IMR-90 (cell line): Measurements from ENCODE around the gene STRA8. TPM values are rescaled to one million over a fixed set of nuclear protein-coding genes. Genes with fewer than 3 reads are reported as not detected.

Experiments
- ATAC-seq: fragments of 200-7000 bp; cut with Tn5 transposase; 2 replicates; pipeline ENCODE4 v1.9.1; 2020; ENCODE audit warnings: low read depth, mild to moderate bottlenecking, moderate library complexity
- BruUV-seq: library from RNA; stranded (reverse); fragments of 400-500 nt; replicated peaks from 2 replicates; lab custom pipeline; 2021; lab: Mats Ljungman, UMichigan
- CTCF ChIA-PET: fragments of 300-600 bp; formaldehyde crosslinking; extraction: SDS; loops from one replicate; lab custom pipeline; 2021; ENCODE audit warnings: antibody characterized with exemption; lab: Yijun Ruan, JAX
- POLR2A ChIA-PET: fragments of 300-600 bp; sonication (Branson Sonifier 250); formaldehyde crosslinking; loops from one replicate; lab custom pipeline; 2022; ENCODE audit warnings: antibody characterized with exemption; ENCODE audit not compliant: unreplicated experiment; lab: Charles Lee
- DNase-seq: peaks from one replicate; pipeline ENCODE4 v3.0.0; 2013
- H2AFZ ChIP-seq: replicated peaks from 2 replicates; pipeline ENCODE3; 2013; ENCODE audit warnings: low read length, mild to moderate bottlenecking; ENCODE audit not compliant: poor library complexity
- H2AK5ac ChIP-seq: 2 replicates; pipeline ENCODE4 v1.6.1; 2013; ENCODE audit warnings: low read depth, low read length, inconsistent platforms
- H2AK9ac ChIP-seq: replicated peaks from 2 replicates; pipeline ENCODE3; 2013; ENCODE audit warnings: mild to moderate bottlenecking, low read depth, low read length, moderate library complexity; ENCODE audit not compliant: poor library complexity
- H2BK120ac ChIP-seq: 2 replicates; pipeline ENCODE4 v1.6.1; 2013; ENCODE audit warnings: low read depth, low read length, inconsistent platforms
- H2BK15ac ChIP-seq: 3 replicates; pipeline ENCODE4 v1.6.1; 2013; ENCODE audit warnings: low read depth, low read length, inconsistent platforms
- H2BK20ac ChIP-seq: 2 replicates; pipeline ENCODE4 v1.6.1; 2013; ENCODE audit warnings: low read depth, mild to moderate bottlenecking, inconsistent platforms, low read length, moderate library complexity
- H2BK5ac ChIP-seq: 2 replicates; pipeline ENCODE4 v1.6.1; 2013; ENCODE audit warnings: mild to moderate bottlenecking, low read depth, low read length, inconsistent platforms; ENCODE audit not compliant: poor library complexity, severe bottlenecking
- H3K14ac ChIP-seq: replicated peaks from 2 replicates; pipeline ENCODE4 v1.6.1; 2013; ENCODE audit warnings: low read depth, low read length, inconsistent platforms
- H3K18ac ChIP-seq: 2 replicates; pipeline ENCODE4 v1.6.1; 2013; ENCODE audit warnings: low read depth, low read length, control low read depth
- H3K23ac ChIP-seq: 2 replicates; pipeline ENCODE4 v1.6.1; 2013; ENCODE audit warnings: low read depth, low read length, inconsistent platforms
- H3K27ac ChIP-seq: 2 replicates; pipeline ENCODE4 v1.5.1; 2013; ENCODE audit warnings: mild to moderate bottlenecking, control low read depth, low read length; ENCODE audit not compliant: insufficient read depth
- H3K27me3 ChIP-seq: 2 replicates; pipeline ENCODE4 v1.6.1; 2013; ENCODE audit warnings: low read length; ENCODE audit not compliant: control insufficient read depth, insufficient read depth
- H3K36me3 ChIP-seq: 2 replicates; pipeline ENCODE4 v1.6.1; 2013; ENCODE audit warnings: low read length, mixed read lengths; ENCODE audit not compliant: control insufficient read depth, insufficient read depth
- H3K4ac ChIP-seq: 2 replicates; pipeline ENCODE4 v1.6.1; 2013; ENCODE audit warnings: low read depth, low read length, inconsistent platforms
- H3K4me1 ChIP-seq: 2 replicates; pipeline ENCODE4 v1.6.1; 2013; ENCODE audit warnings: low read length, mixed read lengths; ENCODE audit not compliant: control insufficient read depth, insufficient read depth
- H3K4me2 ChIP-seq: 2 replicates; pipeline ENCODE4 v1.6.1; 2013; ENCODE audit warnings: low read depth, mild to moderate bottlenecking, control low read depth, low read length, moderate library complexity
- H3K4me3 ChIP-seq: 2 replicates; pipeline ENCODE4 v1.5.1; 2013; ENCODE audit warnings: low read depth, mild to moderate bottlenecking, control low read depth, low read length, moderate library complexity; ENCODE audit not compliant: insufficient read depth
- H3K56ac ChIP-seq: 2 replicates; pipeline ENCODE4 v1.6.1; 2013; ENCODE audit warnings: low read length, inconsistent platforms; ENCODE audit not compliant: insufficient read depth; ENCODE audit errors: extremely low read depth
- H3K79me1 ChIP-seq, 2 experiments: 2 replicates each; pipeline ENCODE4 v1.6.1; 2013; ENCODE audit warnings: low read length in 2 of 2, inconsistent platforms in 1 of 2, low read depth in 1 of 2
- H3K9ac ChIP-seq: 2 replicates; pipeline ENCODE4 v1.6.1; 2013; ENCODE audit warnings: low read depth, low read length, control low read depth
- H3K9me1 ChIP-seq: 2 replicates; pipeline ENCODE4 v1.6.1; 2013; ENCODE audit warnings: low read length, inconsistent platforms; ENCODE audit not compliant: insufficient read depth
- H3K9me3 ChIP-seq: 2 replicates; pipeline ENCODE4 v1.6.1; 2013; ENCODE audit warnings: low read length; ENCODE audit not compliant: control insufficient read depth, insufficient read depth
- H4K20me1 ChIP-seq: 2 replicates; pipeline ENCODE4 v1.6.1; 2013; ENCODE audit warnings: low read length, inconsistent platforms; ENCODE audit not compliant: insufficient read depth
- H4K5ac ChIP-seq: 2 replicates; pipeline ENCODE4 v1.6.1; 2013; ENCODE audit warnings: mild to moderate bottlenecking, low read depth, low read length, control low read depth
- H4K8ac ChIP-seq, 2 experiments: 2 replicates each; pipeline ENCODE4 v1.6.1; 2013; ENCODE audit warnings: low read depth in 2 of 2, low read length in 2 of 2, control low read depth in 1 of 2, inconsistent platforms in 1 of 2
- H4K91ac ChIP-seq: 2 replicates; pipeline ENCODE4 v1.6.1; 2013; ENCODE audit warnings: low read depth, low read length, inconsistent platforms; ENCODE audit not compliant: insufficient read depth
- BHLHE40 ChIP-seq: fragments of 150-350 bp; IDR thresholded peaks from 2 replicates; pipeline ENCODE4 v1.6.1; 2016; ENCODE audit warnings: mild to moderate bottlenecking, low read depth, low read length
- CEBPB ChIP-seq: IDR thresholded peaks from 2 replicates; pipeline ENCODE4 v1.6.1; 2012; ENCODE audit warnings: low read depth, low read length, improper control_type of control experiment
- FOS ChIP-seq: fragments of 150-350 bp; IDR thresholded peaks from 2 replicates; pipeline ENCODE4 v1.6.1; 2016; ENCODE audit warnings: low read depth, low read length
- MAZ ChIP-seq: IDR thresholded peaks from 2 replicates; pipeline ENCODE4 v1.6.1; 2012; ENCODE audit warnings: low read depth, mild to moderate bottlenecking, low read length, improper control_type of control experiment, moderate library complexity, borderline replicate concordance
- MXI1 ChIP-seq: IDR thresholded peaks from 2 replicates; pipeline ENCODE4 v1.6.1; 2012; ENCODE audit warnings: low read depth, mild to moderate bottlenecking, low read length, moderate library complexity, borderline replicate concordance
- NFE2L2 ChIP-seq: fragments of 150-350 bp; IDR thresholded peaks from 2 replicates; pipeline ENCODE4 v1.6.1; 2016; ENCODE audit warnings: low read depth, mild to moderate bottlenecking, low read length
- RAD21 ChIP-seq: IDR thresholded peaks from 2 replicates; pipeline ENCODE4 v1.6.1; 2012; ENCODE audit warnings: low read length, improper control_type of control experiment
- RCOR1 ChIP-seq: IDR thresholded peaks from 2 replicates; pipeline ENCODE4 v1.6.1; 2012; ENCODE audit warnings: mild to moderate bottlenecking, low read length, improper control_type of control experiment; ENCODE audit not compliant: insufficient replicate concordance
- WGBS, 2 experiments: methylation state at CpG; one replicate each; pipeline versions ENCODE4 v1.1.5 to v1.1.7; 2013; ENCODE audit warnings: missing lambda C conversion rate in 2 of 2; ENCODE audit not compliant: insufficient read length in 1 of 2; ENCODE audit errors: extremely low coverage in 2 of 2; 5-methylcytosine and 5-hydroxymethylcytosine counted together
- dilution Hi-C: fragments of 300-500 bp; cut with HindIII; formaldehyde crosslinking; loops from one replicate; pipeline ENCODE4 v1.14.3; 2018; ENCODE audit warnings: low sequenced_read_pairs; ENCODE audit not compliant: unreplicated experiment
- in situ Hi-C: fragments of 300-500 bp; cut with MboI; formaldehyde crosslinking; loops from 3 replicates; pipeline ENCODE4 v1.14.3; 2019; ENCODE audit warnings: low sequenced_read_pairs, inconsistent platforms, mixed read lengths
- intact Hi-C: fragments of 100-400 bp; cut with micrococcal nuclease; formaldehyde crosslinking; loops from 2 replicates; pipeline ENCODE4 v1.10.0; 2022
- polyA plus RNA-seq, 3 experiments: library from polyadenylated mRNA; depleted of rRNA; stranded (reverse); fragments of >200 nt; gene quantifications; 2 replicates each; pipeline ENCODE4 v1.2.3, GENCODE V29; 2012; ENCODE audit warnings: low replicate concordance in 1 of 3
- total RNA-seq: library from RNA; depleted of rRNA; stranded (reverse); fragments of >200 nt; gene quantifications from 2 replicates; pipeline ENCODE4 v1.2.3, GENCODE V29; 2012

STRA8 gene
- total and polyA plus RNA-seq, 2 of the 4 experiments (the other 2 are of a cell fraction), result not detected

- H3K9ac ChIP-seq, result no peak overlapping the region
- in situ Hi-C loops, result no loop called here
- H3K4me2 ChIP-seq, result no peak overlapping the region
Measured at GRCh38 chr7:135193615-135194081, 40.0 kb upstream of the STRA8 start.

More at GRCh38 chr7:135193615-135194081, 40.0 kb upstream of the STRA8 start:
- H2BK5ac ChIP-seq, result peak overlapping the region; percentile 69
- peak overlapping the region in 1 of 2 experiments; percentile 84; a peak in 2 of 4 replicates for H4K8ac ChIP-seq
- no TSS peak for BruUV-seq
- no peaks in the 10 kb centered on the region for H4K20me1 ChIP-seq
- intact Hi-C loops, result loop anchor here (1.0 kb wide), 1 partner anchor 45 kb away; the partner anchor contains the start of gene TMEM140
- H4K91ac ChIP-seq, result peak overlapping the region; percentile 49; the same call in 1 of the 2 replicates
- ATAC-seq, result peak; percentile 98
- no peak overlapping the region for H3K56ac ChIP-seq
- H3K9me3 ChIP-seq, result no peaks in the 10 kb centered on the region
- peaks cover 11% of the 10 kb centered on the region for H3K9me1 ChIP-seq
- peak overlapping the region; percentile 40; the same call in 1 of the 2 replicates for H3K27ac ChIP-seq
- H3K4me3 ChIP-seq, result no peak overlapping the region
- H3K23ac ChIP-seq, result no peak overlapping the region
- ChIA-PET POLR2A (no interaction called here), CTCF (no interaction called here)
- dilution Hi-C loops, result no loop called here
- peak overlapping the region; percentile 67 for H2AFZ ChIP-seq
- H2BK15ac ChIP-seq, result peak overlapping the region; percentile 24; the same call in 1 of the 3 replicates
- H3K27me3 ChIP-seq, result no peaks in the 10 kb centered on the region
- H2AK5ac ChIP-seq, result peak overlapping the region; percentile 39; the same call in 1 of the 2 replicates
- peak overlapping the region; percentile 83 for H2AK9ac ChIP-seq
- peak overlapping the region; percentile 60 for H2BK120ac ChIP-seq
- H3K36me3 ChIP-seq, result peaks cover 24% of the 10 kb centered on the region
- H3K14ac ChIP-seq, result 0 out of 2 replicates have a peak overlapping the region, but pooled peaks have one; percentile 52
- H3K4ac ChIP-seq, result peak overlapping the region; percentile 65; the same call in 1 of the 2 replicates
- peak overlapping the region; percentile 8; the same call in 1 of the 2 replicates for H3K18ac ChIP-seq
- H2BK20ac ChIP-seq, result peak overlapping the region; percentile 84; the same call in 1 of the 2 replicates
- peaks cover 13% of the 10 kb centered on the region for H3K4me1 ChIP-seq
- no CpG with 5 or more reads among the region's 10 CpGs for WGBS, 2 experiments
- no peak overlapping the region; the same call in 1 of the 2 replicates for H4K5ac ChIP-seq
- H3K79me1 ChIP-seq, result peaks cover 0 to 11% of the 10 kb centered on the region in 2 experiments; a peak in 1 of 4 replicates
- peak; percentile 97 for DNase-seq
- TF ChIP-seq BHLHE40, result 0 out of 2 replicates have a peak, but pooled peaks have one; percentile 5
- TF ChIP-seq FOS, result 0 out of 2 replicates have a peak, but pooled peaks have one; percentile 7
- TF ChIP-seq RAD21, result no peak
- TF ChIP-seq MAZ, result peak; percentile 93
- peak; percentile 73 for TF ChIP-seq RCOR1
- TF ChIP-seq MXI1, result peak; percentile 39; the same call in 1 of the 2 replicates
- no peak for TF ChIP-seq CEBPB
- 0 out of 2 replicates have a peak, but pooled peaks have one; percentile 15 for TF ChIP-seq NFE2L2
